Ovary (tissue), 3 donors: ENCODE measurements around the gene PPARD.

Source experiments
- CTCF ChIP-seq, 3 donors: fragments of 450-650 bp in 2 of 3; fragments of 200-600 bp in 1 of 3; IDR thresholded peaks; one replicate each; pipeline versions ENCODE4 v1.5.1 to v1.8.0; 2016 to 2022; ENCODE audit warnings: antibody characterized with exemption in 3 of 3, mild to moderate bottlenecking in 1 of 3
- EP300 ChIP-seq: sonication (generic); formaldehyde crosslinking; IDR thresholded peaks from one replicate; pipeline ENCODE4 v1.6.1; 2017; ENCODE audit warnings: antibody characterized with exemption
- POLR2A ChIP-seq: fragments of 450-650 bp; IDR thresholded peaks from one replicate; pipeline ENCODE4 v1.6.1; 2017; ENCODE audit warnings: antibody characterized with exemption, mild to moderate bottlenecking, moderate library complexity
- donor health status: DM: no; HTN: no; CAD: no.

GRCh38 chr6:35365594-35366203, 23.3 kb downstream of the PPARD start:
- TF ChIP-seq EP300 (no peak), POLR2A (no peak), CTCF (IDR thresholded peaks at IDR 0.05) (no peak)
